GM21619 (cell line): ENCODE data around the gene SCARB1.

Experiments
- ATAC-seq: cut with Tn5 transposase; IDR thresholded peaks from one replicate; pipeline ENCODE4 v1.9.1; 2021; ENCODE audit not compliant: unreplicated experiment

The SCARB1 gene

DNA sequence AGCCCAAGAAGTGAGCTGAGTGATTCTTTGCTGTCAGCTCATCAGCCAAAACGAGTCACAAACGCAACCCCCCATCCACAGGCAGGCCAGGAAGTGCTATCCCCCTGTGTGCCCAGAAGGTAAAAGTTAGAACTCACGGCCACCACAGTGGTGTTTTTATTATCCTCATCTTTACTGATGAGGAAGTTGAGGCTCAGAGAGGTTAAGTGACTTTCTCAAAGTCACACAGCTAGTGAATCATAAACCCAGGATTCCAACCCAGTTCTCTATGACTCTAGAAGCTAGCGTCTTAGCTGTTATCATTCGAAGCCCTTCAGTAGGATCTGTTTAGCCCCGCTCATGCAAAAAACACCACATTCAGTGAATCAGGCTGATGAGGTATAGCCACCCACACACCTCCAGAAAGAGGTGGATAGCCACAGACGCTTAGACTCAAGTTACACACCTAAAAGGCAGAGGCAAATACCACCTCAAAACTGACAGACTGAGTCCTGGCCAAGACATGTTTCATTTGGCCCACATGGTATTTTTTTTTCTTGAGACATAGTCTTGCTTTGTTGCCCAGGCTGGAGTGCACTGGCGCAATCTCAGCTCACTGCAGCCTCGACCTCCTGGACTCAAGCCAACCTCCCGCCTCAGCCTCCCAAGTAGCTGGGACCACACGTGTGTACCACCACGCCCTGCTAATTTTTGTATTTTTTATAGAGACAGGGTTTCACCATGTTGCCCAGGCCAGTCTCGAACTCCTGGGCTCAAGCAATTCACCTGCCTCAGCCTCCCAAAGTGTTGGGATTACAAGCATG, 100.7 kb downstream of the SCARB1 start:
- no peak for ATAC-seq

DNA sequence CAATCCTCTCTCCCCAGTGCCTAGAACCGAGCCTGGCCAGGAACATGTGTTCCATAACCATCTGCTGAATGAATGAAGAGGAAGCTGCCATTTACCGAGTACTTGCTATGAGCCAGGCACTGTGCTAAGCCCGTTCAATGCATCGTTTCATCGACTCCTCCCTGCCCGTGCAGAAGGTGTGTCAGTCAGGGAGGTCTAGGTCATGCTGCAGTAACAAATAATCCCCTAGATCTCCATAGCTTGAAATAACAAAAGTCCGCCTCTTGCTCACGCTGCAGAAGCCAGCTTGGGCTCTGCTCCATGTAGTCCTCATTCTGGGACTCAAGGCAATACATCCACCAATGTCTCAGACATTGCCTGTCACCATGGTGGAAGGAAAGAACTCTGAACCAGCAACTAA, 101.3 kb downstream of the SCARB1 start:
- ATAC-seq: no peak

DNA sequence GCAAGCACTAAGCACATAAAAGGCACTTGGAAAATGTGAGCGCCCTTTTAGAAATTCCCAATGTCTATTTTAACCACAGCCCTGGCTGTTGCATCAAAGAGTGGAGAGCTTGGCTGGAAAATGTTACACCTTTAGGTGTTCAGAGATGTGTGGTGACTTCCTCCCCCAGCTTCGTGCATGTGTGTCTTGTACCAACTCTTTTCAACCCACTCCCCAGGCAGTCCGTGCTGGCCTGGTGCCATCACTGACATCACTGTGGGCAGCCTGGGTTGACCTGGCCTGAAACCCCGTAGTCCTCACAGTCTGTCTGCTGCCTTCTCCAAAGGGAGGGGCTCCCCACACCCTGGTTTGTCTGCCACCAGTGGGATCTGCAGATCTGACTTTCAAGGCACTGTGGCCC, 101.8 kb downstream of the SCARB1 start:
- ATAC-seq: no peak

- no peak for ATAC-seq
Observed at GRCh38 chr12:124761056-124761455, 102.6 kb downstream of the SCARB1 start.

DNA sequence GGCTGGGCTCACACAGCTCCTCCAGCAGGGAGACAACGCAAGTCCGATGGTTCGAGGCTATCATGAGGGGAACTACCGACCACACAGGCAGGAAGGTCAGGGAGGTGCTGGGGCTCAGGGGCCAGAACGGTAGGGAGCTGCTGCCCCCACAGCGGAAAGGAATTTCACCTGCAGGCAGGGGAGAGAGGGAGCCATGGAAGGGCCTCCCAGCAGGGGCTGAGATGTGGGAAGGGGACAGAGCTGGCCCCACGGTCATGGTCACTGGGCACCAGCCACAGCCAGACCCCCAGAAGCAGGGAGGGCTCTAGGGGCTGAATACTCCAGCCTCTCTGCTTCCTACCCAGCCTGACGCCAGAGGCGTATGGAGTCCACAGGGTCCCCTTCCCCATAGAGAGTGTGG, 103.1 kb downstream of the SCARB1 start:
- no peak for ATAC-seq

GRCh38 chr12:124759841-124760503, 103.7 kb downstream of the SCARB1 start:
- no peak for ATAC-seq

DNA sequence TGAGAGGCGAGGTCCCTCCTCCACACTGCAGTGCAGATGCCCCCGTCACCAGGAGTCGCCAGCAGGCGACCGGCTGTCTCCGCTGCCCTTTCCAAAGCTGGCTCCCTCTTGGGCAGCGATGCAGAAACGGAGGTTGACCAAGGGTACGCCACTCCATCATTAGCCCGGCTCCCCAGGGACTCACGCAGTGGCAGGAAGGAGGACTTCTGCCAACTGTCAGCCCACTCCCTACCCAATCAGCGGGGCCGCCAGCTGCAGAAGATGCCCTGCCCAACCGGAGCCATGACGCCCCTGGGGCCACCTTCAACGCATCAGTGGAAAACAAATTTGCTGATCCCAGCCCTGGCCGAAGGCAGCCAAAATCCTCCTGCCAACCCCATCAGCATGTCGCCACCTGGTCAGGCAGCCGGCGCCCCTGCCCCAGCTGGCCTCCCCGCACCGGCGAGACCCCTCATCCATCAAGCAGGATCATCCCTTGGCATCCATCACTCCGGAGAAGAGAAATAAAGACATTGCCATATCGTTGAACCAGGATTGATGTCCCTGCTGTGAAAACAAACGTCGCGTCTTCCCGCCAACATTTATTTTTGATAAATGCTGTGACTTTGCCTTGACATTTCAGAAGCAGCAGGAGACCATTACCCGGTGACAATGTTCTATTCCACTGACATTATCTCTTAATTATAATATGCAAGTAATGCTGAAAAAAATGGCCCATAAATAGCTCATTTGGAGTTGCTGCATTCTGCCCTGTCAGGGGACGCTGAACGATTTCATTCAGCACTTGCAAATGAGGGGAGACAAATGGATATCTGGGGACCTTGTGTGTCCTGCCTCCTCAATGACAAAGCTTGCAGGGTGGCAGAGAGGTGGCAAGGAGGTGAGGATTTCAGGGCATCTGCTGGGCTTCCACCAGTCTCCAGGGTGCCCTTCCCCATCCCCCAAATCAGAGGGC, 105.1 kb downstream of the SCARB1 start:
- no peak for ATAC-seq

DNA sequence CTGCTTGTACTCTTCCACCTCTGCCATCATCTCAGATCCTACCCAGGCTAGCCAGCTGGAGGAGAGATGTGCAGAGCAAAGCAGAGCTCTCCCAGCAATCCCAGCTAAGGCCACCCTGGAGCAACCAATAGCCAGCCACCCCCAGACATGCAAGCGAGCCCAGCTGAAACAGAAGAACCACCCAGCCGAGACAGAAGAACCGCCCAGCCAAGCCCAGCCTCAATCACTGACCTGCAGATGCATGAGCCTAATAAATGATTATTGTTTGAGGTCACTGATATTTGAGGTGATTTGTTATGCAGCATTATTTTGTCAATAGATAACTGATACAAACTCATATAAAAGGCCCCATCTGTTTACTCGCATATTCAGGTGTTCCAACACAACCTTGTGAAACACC, 106.3 kb downstream of the SCARB1 start:
- no peak for ATAC-seq

GRCh38 chr12:124756760-124757159, 106.9 kb downstream of the SCARB1 start:
- no peak for ATAC-seq

- ATAC-seq: no peak
Observed at GRCh38 chr12:124756166-124756565, 107.5 kb downstream of the SCARB1 start.

GRCh38 chr12:124755801-124756148, 107.9 kb downstream of the SCARB1 start:
- no peak for ATAC-seq

- ATAC-seq: no peak
Observed at GRCh38 chr12:124754949-124755800, 108.5 kb downstream of the SCARB1 start.

DNA sequence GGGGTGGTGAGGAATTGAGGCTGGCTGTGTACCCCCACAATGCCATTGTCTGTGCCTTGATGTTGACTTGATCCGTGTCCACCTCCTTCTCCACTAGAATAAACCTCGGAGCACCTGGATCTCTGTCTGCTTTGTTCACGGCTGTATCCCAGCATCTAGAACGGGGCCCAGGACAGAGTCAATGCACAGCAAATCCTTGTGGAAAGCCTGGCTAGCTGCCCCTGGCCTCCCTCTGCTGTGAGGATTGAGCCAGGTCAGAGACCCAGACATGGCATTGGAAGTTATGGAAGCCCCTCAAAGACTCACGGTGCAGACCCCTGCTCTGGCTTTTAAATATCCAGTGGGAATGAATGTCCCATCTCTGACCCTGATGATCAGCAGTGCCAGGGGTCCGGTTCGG, 109.2 kb downstream of the SCARB1 start:
- ATAC-seq: no peak

DNA sequence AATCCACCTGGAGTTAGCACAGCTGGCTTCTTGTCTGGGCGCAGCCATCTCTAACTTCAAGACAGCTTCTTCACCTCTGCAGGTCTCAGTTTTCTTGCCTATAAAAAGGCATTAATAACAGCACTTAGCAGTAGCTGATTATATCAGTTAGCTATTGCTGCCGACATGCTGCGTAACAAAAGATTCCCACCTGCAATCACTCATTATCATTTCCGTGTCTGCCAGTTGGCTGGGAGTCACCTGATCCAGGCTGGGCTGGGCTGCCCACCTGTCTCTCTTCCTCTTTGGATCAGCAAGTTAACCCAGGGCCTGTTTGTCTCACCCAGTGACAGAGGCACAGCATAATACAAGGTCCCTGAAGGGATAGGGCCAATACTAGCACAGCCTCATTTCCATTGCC, 109.7 kb downstream of the SCARB1 start:
- no peak for ATAC-seq

GRCh38 chr12:124753228-124753591, 110.5 kb downstream of the SCARB1 start:
- no peak for ATAC-seq

DNA sequence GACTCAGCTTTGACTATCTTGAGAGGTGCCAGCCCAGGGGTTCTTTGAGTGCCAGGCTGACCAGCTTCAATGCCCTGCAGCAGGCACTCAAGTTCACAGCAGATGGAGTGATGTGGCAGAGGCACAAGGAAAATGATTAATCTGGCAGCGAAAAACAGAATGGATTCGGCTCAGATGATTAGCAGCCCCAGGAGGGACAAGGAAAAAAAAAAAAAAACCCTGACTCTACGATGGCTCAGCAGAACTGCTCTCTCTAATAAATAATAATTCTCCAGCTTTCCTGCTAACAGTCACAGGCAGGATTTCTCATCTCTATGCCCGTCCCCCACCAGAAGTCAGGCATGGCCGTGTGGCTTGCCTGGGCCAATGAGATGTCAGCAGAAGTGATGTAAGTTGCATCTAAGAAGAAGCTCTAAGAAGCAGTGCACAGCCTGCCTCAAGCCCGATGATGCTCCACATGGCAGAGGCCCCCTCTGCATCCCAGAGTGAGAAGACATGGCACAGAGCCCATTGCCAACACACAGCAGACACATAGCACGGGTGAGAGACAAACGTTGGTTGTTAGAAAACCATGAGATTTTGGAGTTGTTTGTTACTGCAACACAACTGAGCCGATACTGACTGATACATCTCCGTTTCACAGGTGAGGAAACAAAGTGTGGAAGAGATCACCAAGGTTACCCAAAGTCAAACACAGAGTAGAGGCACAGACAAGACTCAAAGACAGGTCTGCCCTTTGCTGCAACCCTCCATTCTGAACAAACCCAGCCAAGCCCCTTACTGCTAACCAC, 111.0 kb downstream of the SCARB1 start:
- no peak for ATAC-seq

- no peak for ATAC-seq
Observed at GRCh38 chr12:124751654-124752355, 111.9 kb downstream of the SCARB1 start.

DNA sequence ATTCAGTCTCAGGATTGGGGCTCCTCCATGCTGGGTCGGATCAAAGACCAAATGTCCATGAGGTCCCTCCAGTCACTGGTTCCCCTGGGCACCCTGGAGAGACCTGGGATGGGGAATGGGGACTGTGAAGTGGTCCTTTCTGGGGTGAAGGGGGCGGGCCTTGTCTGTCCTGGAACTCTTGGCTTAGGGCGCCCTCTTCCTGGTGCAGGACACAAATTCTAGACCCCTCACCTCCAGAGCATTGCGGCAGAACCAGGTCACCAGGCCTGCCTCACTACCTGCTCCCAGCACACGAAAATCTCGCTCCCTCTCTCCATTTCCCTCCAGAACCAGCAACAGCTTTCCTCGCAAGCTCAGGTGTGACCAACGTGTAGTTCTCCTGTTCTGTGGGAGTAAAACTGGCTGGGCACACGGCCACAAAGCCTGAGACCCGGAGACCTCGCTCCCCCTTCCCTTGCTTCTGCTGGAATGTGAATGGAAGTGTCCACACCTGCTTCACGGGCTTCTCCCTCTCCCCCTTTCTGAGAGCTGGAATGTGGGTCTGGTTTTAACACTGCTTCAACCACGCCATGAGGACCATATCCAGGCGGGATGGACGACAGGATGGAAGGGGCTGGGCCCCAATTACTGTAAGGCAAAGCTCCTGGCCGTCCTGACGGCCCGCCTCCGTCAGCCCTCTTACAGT, 112.7 kb downstream of the SCARB1 start:
- no peak for ATAC-seq

GRCh38 chr12:124750149-124750656, 113.5 kb downstream of the SCARB1 start:
- no peak for ATAC-seq
